ENCODE measurements around the gene LUZP2.

DNA sequence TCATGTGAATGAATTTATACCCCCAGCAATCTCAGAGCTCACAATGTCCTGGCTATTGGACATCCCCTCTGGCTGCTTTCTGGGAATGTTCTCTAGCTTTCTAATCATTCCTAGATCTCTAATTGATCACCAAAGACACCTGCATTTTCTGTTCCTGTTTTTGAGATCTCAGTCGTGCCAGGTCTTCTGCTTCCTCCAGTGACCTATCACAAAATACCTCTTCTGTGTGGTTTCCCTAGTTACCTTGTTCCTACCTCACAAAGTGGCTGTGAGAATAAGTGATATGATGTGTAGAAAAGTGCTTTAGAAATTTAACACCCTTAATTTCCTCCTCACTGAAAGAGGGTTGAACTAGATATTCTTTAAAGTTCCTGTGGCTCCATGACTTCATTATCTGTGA is 92.2 kb downstream of the LUZP2 start:
- TF ChIP-seq, protein P1, sequence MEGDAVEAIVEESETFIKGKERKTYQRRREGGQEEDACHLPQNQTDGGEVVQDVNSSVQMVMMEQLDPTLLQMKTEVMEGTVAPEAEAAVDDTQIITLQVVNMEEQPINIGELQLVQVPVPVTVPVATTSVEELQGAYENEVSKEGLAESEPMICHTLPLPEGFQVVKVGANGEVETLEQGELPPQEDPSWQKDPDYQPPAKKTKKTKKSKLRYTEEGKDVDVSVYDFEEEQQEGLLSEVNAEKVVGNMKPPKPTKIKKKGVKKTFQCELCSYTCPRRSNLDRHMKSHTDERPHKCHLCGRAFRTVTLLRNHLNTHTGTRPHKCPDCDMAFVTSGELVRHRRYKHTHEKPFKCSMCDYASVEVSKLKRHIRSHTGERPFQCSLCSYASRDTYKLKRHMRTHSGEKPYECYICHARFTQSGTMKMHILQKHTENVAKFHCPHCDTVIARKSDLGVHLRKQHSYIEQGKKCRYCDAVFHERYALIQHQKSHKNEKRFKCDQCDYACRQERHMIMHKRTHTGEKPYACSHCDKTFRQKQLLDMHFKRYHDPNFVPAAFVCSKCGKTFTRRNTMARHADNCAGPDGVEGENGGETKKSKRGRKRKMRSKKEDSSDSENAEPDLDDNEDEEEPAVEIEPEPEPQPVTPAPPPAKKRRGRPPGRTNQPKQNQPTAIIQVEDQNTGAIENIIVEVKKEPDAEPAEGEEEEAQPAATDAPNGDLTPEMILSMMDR (IDR thresholded peaks at IDR 0.05; ENCODE audit: control extremely low read depth in 1 of 3, insufficient read depth in 1 of 3, low read depth in 1 of 3, low read length in 3 of 3), result no peak
- TF ChIP-seq SIN3A (conservative IDR thresholded peaks at IDR 0.05 in 1 of 2, IDR thresholded peaks at IDR 0.05 in 1 of 2; ENCODE audit: low read depth in 1 of 2, low read length in 2 of 2) (no peak), SRF (IDR thresholded peaks at IDR 0.05; ENCODE audit: low read depth, low read length) (no peak), MAFK (IDR thresholded peaks at IDR 0.05; ENCODE audit: low read depth, low read length) (no peak), SP4 (IDR thresholded peaks at IDR 0.05; ENCODE audit: low read length) (no peak), JUN (IDR thresholded peaks at IDR 0.05; ENCODE audit: low read depth, low read length) (no peak), POLR2A (IDR thresholded peaks at IDR 0.05; ENCODE audit: control extremely low read depth in 1 of 2, low read depth in 2 of 2, low read length in 2 of 2) (no peak)
- TF ChIP-seq, protein P2, sequence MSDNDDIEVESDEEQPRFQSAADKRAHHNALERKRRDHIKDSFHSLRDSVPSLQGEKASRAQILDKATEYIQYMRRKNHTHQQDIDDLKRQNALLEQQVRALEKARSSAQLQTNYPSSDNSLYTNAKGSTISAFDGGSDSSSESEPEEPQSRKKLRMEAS (IDR thresholded peaks at IDR 0.05), result no peak

Data from H1 (cell line).